ENCODE data around the gene P3H4. TPM values are rescaled to one million over a fixed set of nuclear protein-coding genes. Genes with fewer than 3 reads are reported as not detected.
"Not testable (repeated sequence)": the region's sequence is repeated elsewhere in the genome, so short reads cannot be mapped to it uniquely, and the experiment has no call there.

Gene P3H4
- total RNA-seq (2022) (36.4 and 41.5 TPM in 2 replicates), Bru-seq, nascent RNA (percentile 66 among the genes with signal in this experiment), BruChase-seq, experiment 1, labeled RNA remaining after a 6-hour chase (percentile 83 among the genes with signal in this experiment), BruChase-seq, experiment 2, labeled RNA remaining after a 2-hour chase (percentile 76 among the genes with signal in this experiment)
- long read RNA-seq, transcript P3H4-202 (8 exons, 2,601 nt): major isoform, 110 of 138 reads
- long read RNA-seq, partial matches to known transcripts: 17 of 138 reads
- long read RNA-seq, other reads (novel, unspliced or antisense): 11 of 138 reads

DNA sequence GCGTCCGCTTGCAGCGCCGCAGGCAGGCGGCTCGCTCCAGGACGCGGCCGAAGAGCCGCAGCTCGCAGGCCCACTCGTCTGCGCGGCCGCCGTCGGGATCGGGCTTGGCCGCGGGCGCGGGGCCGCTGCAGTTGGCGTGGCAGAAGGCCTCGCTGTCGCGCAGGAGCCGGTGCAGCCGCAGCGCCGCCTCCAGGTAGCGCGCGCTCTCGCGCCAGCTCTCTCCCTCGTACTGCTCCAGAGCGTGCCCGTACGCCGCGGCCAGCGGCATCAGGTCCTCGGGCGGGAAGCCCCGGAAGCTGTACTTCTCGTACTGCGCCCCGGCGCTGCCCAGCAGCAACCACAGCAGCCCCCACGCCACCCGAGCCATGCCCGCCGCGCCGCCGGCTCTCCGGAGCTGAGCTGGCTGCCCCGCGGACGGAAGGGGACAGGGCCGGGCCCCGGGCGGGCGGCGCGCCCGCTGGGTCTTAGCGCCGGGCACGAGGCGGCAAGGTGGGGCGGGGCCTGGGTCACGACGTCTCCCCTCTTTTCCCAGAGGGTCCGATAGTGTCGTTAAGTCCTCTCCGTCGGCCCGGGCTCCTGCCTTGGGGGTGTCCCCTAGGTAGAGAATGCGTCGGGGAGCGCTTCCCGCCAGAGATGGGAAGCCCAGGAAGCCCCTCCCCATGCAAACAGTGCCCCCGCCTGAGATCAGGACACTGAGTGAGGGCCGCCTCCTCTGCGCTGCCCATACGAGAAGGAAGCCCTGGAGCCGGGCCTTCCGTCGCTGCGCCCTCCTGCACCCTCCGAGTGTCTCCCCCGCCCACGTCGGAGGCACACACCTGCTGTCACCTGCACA lies at the start of gene P3H4:
Gene P3H4 (minus strand): TSS at position 401 of the 832 bp plus-strand sequence. CDS start 34 bp downstream, at position 367.
- no peaks in the 10 kb centered on the region for H3K27me3 Mint-ChIP-seq (ENCODE audit: insufficient read depth, unreplicated experiment)
- H3K27ac Mint-ChIP-seq (ENCODE audit: low read depth, unreplicated experiment): peak within 1 kb of the TSS; percentile 85
- peaks cover 19% of the 10 kb centered on the region for H3K4me1 Mint-ChIP-seq (ENCODE audit: insufficient read depth, unreplicated experiment)
- TF ChIP-seq, protein P1, sequence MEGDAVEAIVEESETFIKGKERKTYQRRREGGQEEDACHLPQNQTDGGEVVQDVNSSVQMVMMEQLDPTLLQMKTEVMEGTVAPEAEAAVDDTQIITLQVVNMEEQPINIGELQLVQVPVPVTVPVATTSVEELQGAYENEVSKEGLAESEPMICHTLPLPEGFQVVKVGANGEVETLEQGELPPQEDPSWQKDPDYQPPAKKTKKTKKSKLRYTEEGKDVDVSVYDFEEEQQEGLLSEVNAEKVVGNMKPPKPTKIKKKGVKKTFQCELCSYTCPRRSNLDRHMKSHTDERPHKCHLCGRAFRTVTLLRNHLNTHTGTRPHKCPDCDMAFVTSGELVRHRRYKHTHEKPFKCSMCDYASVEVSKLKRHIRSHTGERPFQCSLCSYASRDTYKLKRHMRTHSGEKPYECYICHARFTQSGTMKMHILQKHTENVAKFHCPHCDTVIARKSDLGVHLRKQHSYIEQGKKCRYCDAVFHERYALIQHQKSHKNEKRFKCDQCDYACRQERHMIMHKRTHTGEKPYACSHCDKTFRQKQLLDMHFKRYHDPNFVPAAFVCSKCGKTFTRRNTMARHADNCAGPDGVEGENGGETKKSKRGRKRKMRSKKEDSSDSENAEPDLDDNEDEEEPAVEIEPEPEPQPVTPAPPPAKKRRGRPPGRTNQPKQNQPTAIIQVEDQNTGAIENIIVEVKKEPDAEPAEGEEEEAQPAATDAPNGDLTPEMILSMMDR (IDR thresholded peaks at IDR 0.05; ENCODE audit: unreplicated experiment): peak; percentile 52
- ChIA-PET POLR2A (interaction anchor here (0.6 to 24.1 kb wide), 23 partner anchors 10 to 123 kb away, joined by 3 to 599 read pairs (median 4); partner anchors contain the start of genes ACLY, EIF1, JUP and KLHL11), CTCF (interaction anchor here (0.6 to 3.1 kb wide), 19 partner anchors 10 to 1719 kb away, joined by 3 to 22 read pairs (median 3); no protein-coding TSS in a partner anchor)
- TSS peak; percentile 44 for BruUV-seq (replicated peaks)
- H3K9me3 Mint-ChIP-seq (ENCODE audit: unreplicated experiment): no peaks in the 10 kb centered on the region
- peak within 1 kb of the TSS; percentile 95 for H3K4me3 Mint-ChIP-seq (ENCODE audit: unreplicated experiment)
- DNase-seq (ENCODE audit: unreplicated experiment): peak; percentile 74
- peaks cover 36% of the 10 kb centered on the region for H3K36me3 Mint-ChIP-seq (ENCODE audit: insufficient read depth, unreplicated experiment)
- intact Hi-C loops (cut with micrococcal nuclease): loop anchor here (2.0 kb wide), 3 partner anchors 53 to 147 kb away; partner anchors contain the start of gene KLHL11

DNA sequence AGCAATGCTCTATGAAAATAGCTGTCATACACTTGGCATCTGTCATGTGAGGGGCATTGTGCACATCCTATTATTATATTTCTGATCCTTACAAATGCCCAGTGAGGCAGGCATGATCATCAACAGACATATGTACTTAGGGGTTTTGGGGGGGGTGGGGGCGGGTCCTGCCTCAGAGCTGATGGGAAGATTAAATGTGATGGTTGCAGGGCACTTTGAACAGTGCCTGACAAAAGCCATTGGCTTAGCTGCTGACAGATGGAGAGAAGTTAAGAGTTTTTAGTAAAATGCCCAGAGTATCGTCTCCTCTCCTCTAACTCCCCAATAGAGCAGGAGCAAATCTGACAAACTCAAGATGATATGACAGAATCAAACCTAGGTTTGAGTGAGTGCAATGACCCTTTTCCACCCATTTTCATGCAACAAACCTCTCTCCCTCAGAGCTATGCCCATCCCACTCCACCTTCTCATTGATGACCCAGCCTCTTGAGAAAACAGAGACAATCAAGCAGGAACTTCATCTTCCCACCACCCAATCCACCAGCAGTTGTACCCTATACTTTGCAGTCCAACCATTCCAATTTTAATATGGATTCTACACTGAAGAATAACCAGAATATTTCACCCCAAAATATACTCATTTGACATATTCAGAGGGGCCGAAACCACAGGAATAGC lies 48.6 kb upstream of the P3H4 start:
- Mint-ChIP-seq H3K4me3 (ENCODE audit: unreplicated experiment) (no peak overlapping the region), H3K36me3 (ENCODE audit: insufficient read depth, unreplicated experiment) (peaks cover 11% of the 10 kb centered on the region), H3K27me3 (ENCODE audit: insufficient read depth, unreplicated experiment) (no peaks in the 10 kb centered on the region), H3K27ac (ENCODE audit: low read depth, unreplicated experiment) (no peak overlapping the region), H3K9me3 (ENCODE audit: unreplicated experiment) (no peaks in the 10 kb centered on the region), H3K4me1 (ENCODE audit: insufficient read depth, unreplicated experiment) (peaks cover 7% of the 10 kb centered on the region)
- TF ChIP-seq, protein P1 (IDR thresholded peaks at IDR 0.05; ENCODE audit: unreplicated experiment): no peak
- CTCF ChIA-PET: interaction anchor here (0.9 kb wide), 1 partner anchor 26 kb away, joined by 4 read pairs; no protein-coding TSS in a partner anchor
- no peak for DNase-seq (ENCODE audit: unreplicated experiment)
- POLR2A ChIA-PET: interaction anchor here (0.6 to 1.5 kb wide), 4 partner anchors 11 to 315 kb away, joined by 3 to 5 read pairs (median 3); partner anchors contain the start of genes NT5C3B and P3H4
- no TSS peak for BruUV-seq (replicated peaks)
- intact Hi-C loops (cut with micrococcal nuclease): no loop called here

GRCh38 chr17:41851382-41851781 lies 39.6 kb upstream of the P3H4 start:
- H3K4me1 Mint-ChIP-seq (ENCODE audit: insufficient read depth, unreplicated experiment); BruUV-seq (replicated peaks); H3K9me3 Mint-ChIP-seq (ENCODE audit: unreplicated experiment); H3K27me3 Mint-ChIP-seq (ENCODE audit: insufficient read depth, unreplicated experiment); intact Hi-C loops (cut with micrococcal nuclease); H3K27ac Mint-ChIP-seq (ENCODE audit: low read depth, unreplicated experiment); H3K4me3 Mint-ChIP-seq (ENCODE audit: unreplicated experiment); DNase-seq (ENCODE audit: unreplicated experiment): not testable (repeated sequence)
- POLR2A ChIA-PET: interaction anchor here (4.4 kb wide), 1 partner anchor 13 kb away, joined by 35 read pairs; the partner anchor contains the start of gene KLHL11
- H3K36me3 Mint-ChIP-seq (ENCODE audit: insufficient read depth, unreplicated experiment): peaks cover 34% of the 10 kb centered on the region
- CTCF ChIA-PET: interaction anchor here (0.6 kb wide), 1 partner anchor 44 kb away, joined by 3 read pairs; no protein-coding TSS in a partner anchor

DNA sequence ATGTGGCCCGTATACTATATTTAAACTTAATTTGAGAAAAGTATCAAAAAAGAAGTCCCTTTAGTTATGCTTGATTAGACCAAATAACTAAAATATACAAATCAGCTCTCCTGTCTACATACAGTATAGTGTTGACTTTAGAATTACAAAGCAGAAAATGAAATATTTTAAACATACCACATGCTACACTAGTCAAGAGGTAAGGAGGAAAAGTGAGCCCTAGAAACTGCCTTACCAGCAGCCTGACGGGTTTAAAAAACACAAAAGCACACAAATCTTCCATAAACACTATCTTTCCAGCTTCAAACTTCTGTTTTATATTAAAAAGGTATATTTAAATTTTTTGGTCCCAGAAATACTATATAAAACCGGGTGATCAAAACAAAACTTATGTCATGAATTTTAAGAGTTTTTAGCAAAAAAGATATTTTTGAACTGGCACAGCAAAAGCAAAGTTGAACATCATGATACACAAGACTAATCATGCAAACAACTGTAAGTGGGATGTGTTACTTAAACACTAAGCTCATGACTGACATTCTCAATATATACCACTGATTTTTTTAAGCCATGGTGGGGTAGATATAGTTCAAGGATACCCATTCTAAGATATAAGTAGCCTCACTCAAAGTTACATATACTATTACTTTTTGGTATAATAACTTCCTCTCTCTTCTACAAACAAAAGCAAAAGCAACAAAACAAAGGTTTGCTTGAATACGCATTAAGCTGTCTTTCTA lies 37.7 kb upstream of the P3H4 start:
- no peak for DNase-seq (ENCODE audit: unreplicated experiment)
- Mint-ChIP-seq H3K9me3 (ENCODE audit: unreplicated experiment) (no peaks in the 10 kb centered on the region), H3K36me3 (ENCODE audit: insufficient read depth, unreplicated experiment) (peaks cover 29% of the 10 kb centered on the region), H3K4me3 (ENCODE audit: unreplicated experiment) (no peak overlapping the region), H3K27ac (ENCODE audit: low read depth, unreplicated experiment) (no peak overlapping the region), H3K4me1 (ENCODE audit: insufficient read depth, unreplicated experiment) (no peaks in the 10 kb centered on the region), H3K27me3 (ENCODE audit: insufficient read depth, unreplicated experiment) (no peaks in the 10 kb centered on the region)
- POLR2A ChIA-PET: interaction anchor here (0.6 to 4.4 kb wide), 7 partner anchors 11 to 160 kb away, joined by 3 to 35 read pairs (median 3); partner anchors contain the start of genes KLHL11 and ODAD4
- TF ChIP-seq, protein P1 (IDR thresholded peaks at IDR 0.05; ENCODE audit: unreplicated experiment): no peak
- intact Hi-C loops (cut with micrococcal nuclease): no loop called here
- BruUV-seq (replicated peaks): no TSS peak
- CTCF ChIA-PET: interaction anchor here (1.2 to 1.3 kb wide), 2 partner anchors 14 to 112 kb away, joined by 3 to 5 read pairs; no protein-coding TSS in a partner anchor

All from MCF 10A (cell line).